RWPE2 (cell line): Measurements from ENCODE around the gene GSS.

ENCODE experiments used
- ATAC-seq: fragments of 200-7000 bp; cut with Tn5 transposase; 3 replicates; pipeline ENCODE4 v1.9.1; 2021; ENCODE audit warnings: low read depth
- DNase-seq: peaks from one replicate; pipeline ENCODE4 v3.0.0-alpha.2; 2020; ENCODE audit warnings: low spot score
- H3K27ac ChIP-seq: fragments of 450-650 bp; 2 replicates; pipeline ENCODE4 v1.5.1; 2017; ENCODE audit warnings: mild to moderate bottlenecking; ENCODE audit not compliant: poor library complexity, severe bottlenecking
- H3K27me3 ChIP-seq: fragments of 250-450 bp; sonication (Bioruptor Pico); 2 replicates; pipeline ENCODE4 v1.5.1; 2021; ENCODE audit warnings: mild to moderate bottlenecking, moderate library complexity; ENCODE audit not compliant: insufficient read depth, poor library complexity, severe bottlenecking
- H3K36me3 ChIP-seq: fragments of 250-450 bp; sonication (Bioruptor Pico); 2 replicates; pipeline ENCODE4 v1.5.1; 2020; ENCODE audit warnings: low read depth, mild to moderate bottlenecking, moderate library complexity
- H3K4me1 ChIP-seq: fragments of 250-450 bp; sonication (Bioruptor Pico); 2 replicates; pipeline ENCODE4 v1.5.1; 2021; ENCODE audit warnings: mild to moderate bottlenecking, moderate library complexity; ENCODE audit not compliant: insufficient read depth, poor library complexity, severe bottlenecking
- H3K4me3 ChIP-seq: fragments of 250-450 bp; sonication (Bioruptor Pico); 2 replicates; pipeline ENCODE4 v1.5.1; 2021; ENCODE audit warnings: mild to moderate bottlenecking, moderate library complexity; ENCODE audit not compliant: severe bottlenecking
- H3K9me3 ChIP-seq: fragments of 250-450 bp; sonication (Bioruptor Pico); 2 replicates; pipeline ENCODE4 v1.5.1; 2021; ENCODE audit warnings: mild to moderate bottlenecking, moderate library complexity; ENCODE audit not compliant: severe bottlenecking
- CTCF ChIP-seq: fragments of 450-650 bp; IDR thresholded peaks from one replicate; pipeline ENCODE4 v1.5.1; 2017; ENCODE audit warnings: mild to moderate bottlenecking, moderate library complexity; ENCODE audit not compliant: poor library complexity, severe bottlenecking

Gene GSS

DNA sequence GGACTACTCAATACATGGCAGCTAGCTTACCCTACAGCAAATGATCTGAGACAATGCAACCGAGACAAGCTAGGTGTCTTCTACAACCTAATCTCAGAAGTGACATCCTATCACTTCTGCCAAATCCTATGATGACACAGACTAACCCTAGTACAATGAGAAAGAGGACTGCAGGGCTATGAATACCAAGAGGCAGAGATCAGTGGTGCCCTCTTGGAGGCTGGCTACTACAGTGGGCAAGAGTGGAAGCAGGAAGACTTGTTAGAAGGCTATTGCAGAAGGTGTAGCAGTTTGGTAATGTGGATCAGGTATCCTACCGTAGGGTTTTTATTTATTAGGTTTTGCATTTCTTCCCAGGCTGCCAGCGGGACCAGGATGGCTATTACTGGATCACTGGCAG, 30.3 kb downstream of the GSS start:
- H3K4me1 ChIP-seq, result peaks cover 35% of the 10 kb centered on the region
- no peak for TF ChIP-seq CTCF
- H3K27ac ChIP-seq, result no peak overlapping the region

DNA sequence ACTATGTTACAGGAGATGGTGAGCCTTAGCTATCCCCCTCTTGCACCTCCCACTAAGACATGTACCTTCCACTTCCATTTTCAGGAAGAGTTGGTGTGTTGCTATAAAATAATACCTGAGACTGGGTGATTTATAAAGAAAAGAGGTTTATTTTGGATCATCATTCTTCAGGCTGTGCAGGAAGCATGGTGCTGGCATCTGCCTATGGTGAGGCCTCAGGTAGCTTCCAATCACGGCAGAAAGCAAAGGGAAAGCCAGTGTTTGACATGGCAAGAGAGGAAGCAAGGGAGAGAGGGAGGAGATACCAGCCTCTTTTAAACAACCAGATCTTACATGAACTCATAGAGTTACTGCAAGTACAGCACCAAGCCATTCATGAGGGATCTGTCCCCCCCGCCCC, 32.2 kb downstream of the GSS start:
- Histone ChIP-seq H3K4me1 (peaks cover 35% of the 10 kb centered on the region), H3K27me3 (no peaks in the 10 kb centered on the region), H3K4me3 (no peak overlapping the region), H3K27ac (peak overlapping the region; percentile 65), H3K36me3 (peaks cover 97% of the 10 kb centered on the region), H3K9me3 (no peaks in the 10 kb centered on the region)
- ATAC-seq (no peak), DNase-seq (no peak)
- TF ChIP-seq CTCF, result no peak

More for the DNA sequence above, 30.3 kb downstream of the GSS start:
- Histone ChIP-seq H3K4me3 (no peak overlapping the region), H3K36me3 (peaks cover 97% of the 10 kb centered on the region), H3K9me3 (no peaks in the 10 kb centered on the region), H3K27me3 (no peaks in the 10 kb centered on the region)
- ATAC-seq (no peak), DNase-seq (no peak)

DNA sequence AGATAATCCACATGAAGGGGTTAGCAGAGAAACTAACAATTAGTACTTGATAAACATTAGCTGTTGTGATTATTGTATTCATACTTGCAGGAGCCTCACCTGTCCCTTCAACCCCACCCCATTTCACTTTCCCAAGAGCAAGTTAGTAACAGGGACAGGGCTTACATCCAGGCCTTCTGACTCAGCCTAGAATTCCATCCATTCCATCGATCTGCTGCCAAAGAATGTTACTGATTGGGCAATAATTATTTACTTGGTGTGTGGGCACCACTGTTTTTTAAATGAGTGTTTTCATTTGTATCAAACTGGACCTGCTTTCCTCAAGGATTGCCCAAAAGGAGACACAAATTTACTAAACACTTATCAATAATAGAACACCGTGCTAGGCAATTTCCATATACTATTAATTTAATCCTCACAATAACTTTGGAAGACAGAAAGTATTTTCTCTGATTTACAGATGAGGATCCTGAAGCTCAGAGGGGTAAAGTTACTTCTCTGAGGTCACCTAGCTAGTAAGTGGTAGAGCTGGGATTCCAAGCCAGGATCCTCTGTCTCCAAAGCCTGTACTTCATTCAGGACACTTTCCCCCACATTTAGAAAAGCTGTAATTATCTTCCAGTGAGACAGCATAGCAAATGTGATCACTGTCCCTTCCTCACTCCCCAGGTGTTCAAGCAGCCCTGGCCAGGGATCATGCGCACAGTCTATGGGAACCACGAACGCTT, 32.8 kb downstream of the GSS start:
- DNase-seq, result peak; percentile 88
- Histone ChIP-seq H3K27ac (peak overlapping the region; percentile 65), H3K4me3 (no peak overlapping the region), H3K9me3 (no peaks in the 10 kb centered on the region), H3K36me3 (peaks cover 97% of the 10 kb centered on the region), H3K27me3 (no peaks in the 10 kb centered on the region), H3K4me1 (peaks cover 33% of the 10 kb centered on the region)
- peak; percentile 93 for ATAC-seq
- TF ChIP-seq CTCF, result no peak

DNA sequence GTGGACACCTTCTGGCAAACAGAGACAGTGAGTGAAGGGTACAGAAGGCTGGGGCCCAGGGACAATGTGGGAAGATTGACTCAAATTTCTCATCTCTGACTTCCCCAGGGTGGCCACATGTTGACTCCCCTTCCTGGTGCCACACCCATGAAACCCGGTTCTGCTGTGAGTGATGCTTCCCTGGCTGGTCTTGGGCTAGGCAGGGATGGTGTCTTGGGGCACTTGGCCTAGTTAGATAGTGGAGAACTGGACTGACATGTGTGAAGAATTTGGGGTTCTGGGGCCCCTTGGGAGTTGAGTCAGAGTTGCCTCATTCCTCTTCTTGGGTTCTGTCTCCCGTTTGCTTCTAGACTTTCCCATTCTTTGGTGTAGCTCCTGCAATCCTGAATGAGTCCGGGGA, 34.2 kb downstream of the GSS start:
- TF ChIP-seq CTCF, result no peak
- ATAC-seq (no peak), DNase-seq (no peak)
- peaks cover 97% of the 10 kb centered on the region for H3K36me3 ChIP-seq
- peak overlapping the region; percentile 65 for H3K27ac ChIP-seq
- peaks cover 24% of the 10 kb centered on the region for H3K4me1 ChIP-seq
- no peaks in the 10 kb centered on the region for H3K9me3 ChIP-seq
- H3K27me3 ChIP-seq, result no peaks in the 10 kb centered on the region
- no peak overlapping the region for H3K4me3 ChIP-seq

GRCh38 chr20:34920055-34920454, 35.6 kb downstream of the GSS start:
- peaks cover 24% of the 10 kb centered on the region for H3K4me1 ChIP-seq
- H3K27me3 ChIP-seq, result no peaks in the 10 kb centered on the region
- H3K4me3 ChIP-seq, result no peak overlapping the region
- H3K27ac ChIP-seq, result no peak overlapping the region
- no peak for TF ChIP-seq CTCF
- DNase-seq (no peak), ATAC-seq (no peak)
- peaks cover 97% of the 10 kb centered on the region for H3K36me3 ChIP-seq
- no peaks in the 10 kb centered on the region for H3K9me3 ChIP-seq
